OCI-LY7 (cell line): Measurements from ENCODE around the gene YTHDF1. TPM values are rescaled to one million over a fixed set of nuclear protein-coding genes. Genes with fewer than 3 reads are reported as not detected.

ENCODE experiments used
- BruUV-seq: library from RNA; stranded (reverse); fragments of 400-500 nt; replicated peaks from 2 replicates; lab custom pipeline; 2021; lab: Mats Ljungman, UMichigan
- CTCF ChIA-PET: fragments of 300-600 bp; sonication (Branson Sonifier 250); formaldehyde crosslinking; loops from one replicate; lab custom pipeline; 2022; ENCODE audit warnings: antibody characterized with exemption; ENCODE audit not compliant: unreplicated experiment; lab: Charles Lee
- POLR2A ChIA-PET: fragments of 300-600 bp; sonication (Branson Sonifier 250); formaldehyde crosslinking; loops from one replicate; lab custom pipeline; 2022; ENCODE audit warnings: antibody characterized with exemption; lab: Charles Lee
- DNase-seq: peaks from one replicate; pipeline ENCODE4 v3.0.0-alpha.2; 2015; ENCODE audit warnings: low spot score
- H2AFZ ChIP-seq: fragments of 200-600 bp; sonication (generic), shearing (Covaris generic); 2 replicates; pipeline ENCODE4 v1.6.1; 2014; ENCODE audit warnings: mild to moderate bottlenecking, antibody characterized with exemption, low read length, moderate library complexity
- H3K27ac ChIP-seq: fragments of 200-600 bp; sonication (generic); 2 replicates; pipeline ENCODE4 v1.5.1; 2014; ENCODE audit warnings: mixed run types, low read depth, mild to moderate bottlenecking, moderate library complexity, low read length, inconsistent platforms; ENCODE audit not compliant: poor library complexity, severe bottlenecking
- H3K36me3 ChIP-seq: fragments of 200-600 bp; sonication (generic); 2 replicates; pipeline ENCODE4 v1.6.1; 2014; ENCODE audit warnings: mild to moderate bottlenecking, antibody characterized with exemption, low read length, moderate library complexity, mixed read lengths; ENCODE audit not compliant: insufficient read depth
- H3K4me1 ChIP-seq: fragments of 200-600 bp; sonication (generic); 2 replicates; pipeline ENCODE4 v1.5.1; 2014; ENCODE audit warnings: mild to moderate bottlenecking, low read length; ENCODE audit not compliant: insufficient read depth, poor library complexity, severe bottlenecking
- H3K4me2 ChIP-seq: fragments of 200-600 bp; sonication (generic); 2 replicates; pipeline ENCODE4 v1.6.1; 2014; ENCODE audit warnings: mild to moderate bottlenecking, low read length
- H3K4me3 ChIP-seq: fragments of 200-600 bp; sonication (generic); 2 replicates; pipeline ENCODE4 v1.5.1; 2014; ENCODE audit warnings: mild to moderate bottlenecking, low read depth, low read length; ENCODE audit not compliant: poor library complexity, severe bottlenecking
- H3K79me2 ChIP-seq: fragments of 200-600 bp; sonication (generic); 2 replicates; pipeline ENCODE4 v1.6.1; 2016; ENCODE audit warnings: low read depth, mild to moderate bottlenecking, low read length, moderate library complexity, mixed read lengths; ENCODE audit not compliant: insufficient read depth
- H3K9me2 ChIP-seq: fragments of 200-600 bp; sonication (generic); 2 replicates; pipeline ENCODE4 v1.6.1; 2016; ENCODE audit warnings: mild to moderate bottlenecking, low read length, mixed read lengths; ENCODE audit not compliant: insufficient read depth
- H3K9me3 ChIP-seq: fragments of 200-600 bp; sonication (generic); 2 replicates; pipeline ENCODE4 v1.6.1; 2014; ENCODE audit warnings: mild to moderate bottlenecking, mixed run types, low read length, mixed read lengths
- H4K20me1 ChIP-seq: fragments of 200-600 bp; sonication (generic); 2 replicates; pipeline ENCODE4 v1.6.1; 2014; ENCODE audit warnings: mild to moderate bottlenecking, antibody characterized with exemption, low read length, moderate library complexity, mixed read lengths; ENCODE audit not compliant: insufficient read depth
- CTCF ChIP-seq: fragments of 200-600 bp; sonication (generic); conservative IDR thresholded peaks from 2 replicates; pipeline ENCODE4 v1.5.1; 2014; ENCODE audit warnings: mild to moderate bottlenecking, antibody characterized with exemption, low read length, moderate library complexity, mixed read lengths
- EZH2phosphoT487 ChIP-seq: fragments of 200-600 bp; sonication (generic); IDR thresholded peaks from 2 replicates; pipeline ENCODE4 v1.6.1; 2018; ENCODE audit warnings: low read depth, borderline replicate concordance, mild to moderate bottlenecking, mixed run types, antibody characterized with exemption, low read length, moderate library complexity, mixed read lengths
- intact Hi-C: fragments of 100-400 bp; cut with micrococcal nuclease; formaldehyde crosslinking; loops from one replicate; pipeline ENCODE4 v1.10.0; 2022; ENCODE audit not compliant: unreplicated experiment
- total RNA-seq, 2 experiments: library from RNA; depleted of rRNA in 1 of 2; stranded (reverse); fragments of >200 nt in 1 of 2; shearing (Covaris generic) in 1 of 2; gene quantifications; 2 replicates each; pipeline ENCODE4 v1.2.3, GENCODE V29; 2014 to 2022

YTHDF1 gene
- total RNA-seq, 2 experiments from 2014 or later: 31.3 to 42.7 TPM

DNA sequence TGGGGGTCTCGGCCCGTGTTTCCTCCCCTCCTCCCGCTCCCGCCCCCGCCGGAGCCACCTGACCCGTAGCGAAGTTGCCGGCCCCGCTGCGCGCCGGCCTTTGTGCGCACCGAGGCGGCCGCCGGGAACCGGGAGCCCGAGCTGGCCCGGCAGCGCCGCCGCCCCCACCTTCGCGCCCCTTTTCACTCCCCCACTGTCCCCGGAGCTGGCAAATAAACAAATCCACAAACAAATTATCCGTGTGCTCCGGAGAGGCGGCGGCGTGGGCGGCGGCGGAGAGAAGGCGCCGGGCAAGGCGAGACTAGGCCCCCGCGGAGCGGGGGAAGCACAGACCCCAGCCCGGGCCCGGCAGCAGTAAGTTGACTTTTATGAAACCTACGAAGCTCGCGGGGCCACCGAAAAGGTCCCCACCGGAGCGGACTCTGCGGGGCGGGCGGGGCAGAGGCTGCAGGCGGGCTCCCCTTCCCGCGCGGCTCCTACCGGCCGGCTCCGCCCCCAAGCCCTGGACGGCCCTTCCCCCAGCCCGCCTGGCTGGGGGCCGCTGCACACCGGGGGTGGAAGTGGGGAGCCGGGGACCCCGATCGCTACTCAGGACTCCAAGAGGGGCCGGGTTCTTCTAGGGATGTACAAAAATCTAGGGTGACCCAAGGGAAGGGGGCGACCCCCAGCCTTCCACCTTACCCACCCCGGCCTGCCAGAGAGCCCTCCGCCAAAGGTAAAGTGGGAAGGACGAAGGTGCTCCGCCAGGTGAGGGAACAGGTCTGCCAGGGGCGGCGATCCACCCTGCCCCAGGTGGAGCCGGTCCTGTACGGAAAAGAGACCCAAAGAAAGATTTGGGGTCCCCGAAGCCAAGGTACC, 40.7 kb downstream of the YTHDF1 start:
- intact Hi-C loops: no loop called here
- Histone ChIP-seq H3K4me2 (no peak overlapping the region), H3K27ac (no peak overlapping the region), H2AFZ (no peak overlapping the region), H3K4me3 (no peak overlapping the region), H3K4me1 (no peaks in the 10 kb centered on the region), H4K20me1 (no peaks in the 10 kb centered on the region; the same call in 1 of the 2 replicates), H3K9me2 (no peaks in the 10 kb centered on the region), H3K36me3 (no peaks in the 10 kb centered on the region), H3K9me3 (no peaks in the 10 kb centered on the region), H3K79me2 (no peaks in the 10 kb centered on the region)
- no peak for DNase-seq
- TF ChIP-seq EZH2phosphoT487 (no peak), CTCF (no peak)
- ChIA-PET POLR2A (no interaction called here), CTCF (no interaction called here)
- BruUV-seq: no TSS peak

DNA sequence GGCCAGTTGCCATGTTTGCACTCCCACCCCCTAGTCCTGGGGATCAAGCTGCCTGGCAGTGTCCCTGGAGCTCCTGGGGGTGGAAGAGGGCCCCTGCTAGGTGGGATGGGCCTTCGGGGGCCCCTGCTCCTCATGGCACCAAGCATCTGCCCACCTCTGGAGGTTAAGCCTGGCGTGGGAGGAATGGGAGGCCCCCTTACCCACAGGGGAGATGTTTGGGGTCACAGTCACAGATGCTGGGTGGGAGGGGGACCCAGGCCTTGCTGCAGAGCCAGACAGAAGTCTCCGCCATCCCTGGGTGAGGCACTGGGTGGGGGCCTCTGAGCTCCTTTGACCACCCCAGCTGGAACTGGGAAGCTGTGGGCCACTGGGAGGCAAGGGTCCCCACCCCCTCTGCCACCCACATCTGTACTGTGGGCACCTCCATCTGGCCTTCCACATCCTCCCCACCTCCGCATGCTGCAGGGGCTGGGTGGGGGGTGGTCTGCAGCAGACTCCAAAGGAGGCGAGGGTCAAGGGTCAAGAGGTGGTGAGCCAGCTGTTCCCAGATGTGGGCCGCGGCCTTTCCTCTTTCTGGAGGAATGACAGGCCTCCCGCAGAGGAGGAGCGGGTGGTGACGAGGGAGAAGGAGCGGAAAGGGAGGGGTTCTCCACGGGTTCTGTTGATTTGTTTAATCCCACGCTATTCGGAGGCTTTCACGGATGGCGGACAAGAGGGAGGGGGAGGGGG, 41.5 kb downstream of the YTHDF1 start:
- no TSS peak for BruUV-seq
- Histone ChIP-seq H3K36me3 (no peaks in the 10 kb centered on the region), H3K9me2 (no peaks in the 10 kb centered on the region), H3K79me2 (no peaks in the 10 kb centered on the region), H3K4me1 (no peaks in the 10 kb centered on the region), H3K9me3 (no peaks in the 10 kb centered on the region), H3K4me2 (no peak overlapping the region), H3K27ac (no peak overlapping the region), H2AFZ (no peak overlapping the region), H4K20me1 (no peaks in the 10 kb centered on the region; the same call in 1 of the 2 replicates), H3K4me3 (no peak overlapping the region)
- TF ChIP-seq CTCF (no peak), EZH2phosphoT487 (no peak)
- DNase-seq: no peak
- ChIA-PET POLR2A (interaction anchor here (0.5 kb wide), 1 partner anchor 312 kb away, joined by 4 read pairs; no protein-coding TSS in a partner anchor), CTCF (no interaction called here)
- intact Hi-C loops: no loop called here
